Smooth muscle cell (in vitro differentiated cells): ENCODE results near the gene SH2D6. TPM values are rescaled to one million over a fixed set of nuclear protein-coding genes. Genes with fewer than 3 reads are reported as not detected.
A peak's percentile ranks its signal among the peaks of the same experiment; 100 is the strongest.

Experiments used
- DNase-seq: peaks from one replicate; lab custom pipeline; 2025; ENCODE audit not compliant: unreplicated experiment; lab: John Stamatoyannopoulos, UW
- H2AFZ ChIP-seq: fragments of 200-600 bp; sonication (generic); 2 replicates; pipeline ENCODE4 v1.6.0; 2016; ENCODE audit warnings: antibody characterized with exemption, low read depth, mild to moderate bottlenecking
- H3F3A ChIP-seq: fragments of 200-600 bp; sonication (generic); 2 replicates; pipeline ENCODE4 v1.6.0; 2017; ENCODE audit warnings: antibody characterized with exemption, low read depth
- H3K27ac ChIP-seq: fragments of 200-600 bp; sonication (generic); 2 replicates; pipeline ENCODE4 v1.5.1; 2016; ENCODE audit warnings: low read depth, mild to moderate bottlenecking
- H3K27me3 ChIP-seq: fragments of 200-600 bp; sonication (generic); 2 replicates; pipeline ENCODE4 v1.6.1; 2016; ENCODE audit warnings: low read depth, mild to moderate bottlenecking
- H3K36me3 ChIP-seq: fragments of 200-600 bp; sonication (generic); 2 replicates; pipeline ENCODE4 v1.5.1; 2016; ENCODE audit warnings: low read depth
- H3K4me1 ChIP-seq: fragments of 200-600 bp; sonication (generic); 2 replicates; pipeline ENCODE4 v1.5.1; 2016; ENCODE audit warnings: low read depth
- H3K4me2 ChIP-seq: fragments of 200-600 bp; sonication (generic); 2 replicates; pipeline ENCODE4 v1.6.0; 2016; ENCODE audit warnings: mild to moderate bottlenecking
- H3K4me3 ChIP-seq: fragments of 200-600 bp; sonication (generic); 2 replicates; pipeline ENCODE4 v1.5.1; 2016; ENCODE audit warnings: mild to moderate bottlenecking
- H3K79me2 ChIP-seq: fragments of 200-600 bp; sonication (generic); 2 replicates; pipeline ENCODE4 v1.6.0; 2016; ENCODE audit warnings: low read depth, mild to moderate bottlenecking
- H3K9ac ChIP-seq: fragments of 200-600 bp; sonication (generic); 2 replicates; pipeline ENCODE4 v1.6.0; 2016; ENCODE audit warnings: low read depth
- H3K9me3 ChIP-seq: fragments of 200-600 bp; sonication (generic); replicated peaks from 2 replicates; pipeline ENCODE4 v1.5.1; 2016; ENCODE audit warnings: low read depth
- H4K20me1 ChIP-seq: fragments of 200-600 bp; sonication (generic); 2 replicates; pipeline ENCODE4 v1.6.0; 2016; ENCODE audit warnings: low read depth
- WGBS: methylation state at CpG from one replicate; pipeline ENCODE4 v1.1.7; 2016; ENCODE audit warnings: low lambda C conversion rate; 5-methylcytosine and 5-hydroxymethylcytosine counted together
- polyA plus RNA-seq: library from polyadenylated mRNA; unstranded; fragments of >200 nt; fragmentation: Nextera tagmentation; extraction: Ambion mirVana; gene quantifications from 2 replicates; pipeline ENCODE4 v1.2.1, GENCODE V29; 2016
- total RNA-seq: library from RNA; depleted of rRNA; stranded (reverse); fragments of >200 nt; gene quantifications from 2 replicates; pipeline ENCODE4 v1.2.3, GENCODE V29; 2014
- TF ChIP-seq, protein P1 (sequence below): fragments of 200-600 bp; sonication (generic); IDR thresholded peaks from 2 replicates; pipeline ENCODE4 v1.5.1; 2017; ENCODE audit warnings: borderline replicate concordance, mild to moderate bottlenecking, antibody characterized with exemption; ENCODE audit not compliant: insufficient read depth, poor library complexity, severe bottlenecking

The SH2D6 gene
- total and polyA plus RNA-seq, 2 experiments from 2014 or later = not detected

DNA sequence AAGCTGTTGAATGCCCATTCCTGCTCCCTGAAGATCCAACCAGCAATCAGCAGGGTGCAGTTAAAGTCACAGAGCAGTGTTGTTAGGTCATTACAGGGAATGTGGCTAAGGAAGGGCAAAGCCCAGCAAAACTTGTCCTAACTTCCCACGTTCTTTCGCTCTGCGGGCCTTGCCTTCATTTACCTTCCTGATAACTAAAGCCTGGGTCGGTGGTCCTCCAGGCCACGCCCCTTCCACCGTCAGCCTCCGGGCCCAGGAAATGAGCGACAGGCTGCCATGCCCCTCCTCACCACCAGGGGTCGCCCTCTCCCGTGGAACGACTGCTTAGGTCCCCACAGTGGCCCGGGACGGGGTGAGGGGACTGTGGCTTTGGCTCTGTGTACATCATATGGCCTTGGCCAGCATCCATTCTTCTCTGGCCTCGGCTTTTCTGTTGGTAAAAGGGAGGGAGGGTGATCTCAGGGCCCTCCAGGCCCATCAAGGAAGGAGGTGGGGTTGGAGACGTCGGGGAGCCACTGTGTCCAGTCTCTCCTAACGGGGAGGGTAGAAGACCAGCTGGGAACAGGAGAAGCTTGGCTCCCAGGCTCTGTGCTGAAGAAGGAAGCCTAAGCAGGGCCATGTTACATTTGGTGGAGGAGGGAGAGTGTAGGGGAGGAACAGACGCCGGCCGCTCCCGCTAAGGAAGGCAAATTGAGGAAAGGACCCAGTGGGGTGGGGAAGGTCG, 2.2 kb downstream of the SH2D6 start:
- Histone ChIP-seq H3K9ac (peak overlapping the region; percentile 16), H3K79me2 (no peaks in the 10 kb centered on the region), H2AFZ (peak overlapping the region; percentile 81), H4K20me1 (no peaks in the 10 kb centered on the region), H3K4me3 (peak overlapping the region; percentile 17), H3K27me3 (no peaks in the 10 kb centered on the region), H3K9me3 (no peaks in the 10 kb centered on the region), H3K36me3 (no peaks in the 10 kb centered on the region), H3K4me1 (peaks cover 10% of the 10 kb centered on the region), H3K27ac (peak overlapping the region; percentile 59), H3K4me2 (peak overlapping the region; percentile 78), H3F3A (peaks cover 3% of the 10 kb centered on the region)
- TF ChIP-seq, protein P1, sequence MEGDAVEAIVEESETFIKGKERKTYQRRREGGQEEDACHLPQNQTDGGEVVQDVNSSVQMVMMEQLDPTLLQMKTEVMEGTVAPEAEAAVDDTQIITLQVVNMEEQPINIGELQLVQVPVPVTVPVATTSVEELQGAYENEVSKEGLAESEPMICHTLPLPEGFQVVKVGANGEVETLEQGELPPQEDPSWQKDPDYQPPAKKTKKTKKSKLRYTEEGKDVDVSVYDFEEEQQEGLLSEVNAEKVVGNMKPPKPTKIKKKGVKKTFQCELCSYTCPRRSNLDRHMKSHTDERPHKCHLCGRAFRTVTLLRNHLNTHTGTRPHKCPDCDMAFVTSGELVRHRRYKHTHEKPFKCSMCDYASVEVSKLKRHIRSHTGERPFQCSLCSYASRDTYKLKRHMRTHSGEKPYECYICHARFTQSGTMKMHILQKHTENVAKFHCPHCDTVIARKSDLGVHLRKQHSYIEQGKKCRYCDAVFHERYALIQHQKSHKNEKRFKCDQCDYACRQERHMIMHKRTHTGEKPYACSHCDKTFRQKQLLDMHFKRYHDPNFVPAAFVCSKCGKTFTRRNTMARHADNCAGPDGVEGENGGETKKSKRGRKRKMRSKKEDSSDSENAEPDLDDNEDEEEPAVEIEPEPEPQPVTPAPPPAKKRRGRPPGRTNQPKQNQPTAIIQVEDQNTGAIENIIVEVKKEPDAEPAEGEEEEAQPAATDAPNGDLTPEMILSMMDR = peak; percentile 100
- 25% methylated on average over 22 of the region's 22 CpGs for WGBS
- DNase-seq = peak; percentile 79

DNA sequence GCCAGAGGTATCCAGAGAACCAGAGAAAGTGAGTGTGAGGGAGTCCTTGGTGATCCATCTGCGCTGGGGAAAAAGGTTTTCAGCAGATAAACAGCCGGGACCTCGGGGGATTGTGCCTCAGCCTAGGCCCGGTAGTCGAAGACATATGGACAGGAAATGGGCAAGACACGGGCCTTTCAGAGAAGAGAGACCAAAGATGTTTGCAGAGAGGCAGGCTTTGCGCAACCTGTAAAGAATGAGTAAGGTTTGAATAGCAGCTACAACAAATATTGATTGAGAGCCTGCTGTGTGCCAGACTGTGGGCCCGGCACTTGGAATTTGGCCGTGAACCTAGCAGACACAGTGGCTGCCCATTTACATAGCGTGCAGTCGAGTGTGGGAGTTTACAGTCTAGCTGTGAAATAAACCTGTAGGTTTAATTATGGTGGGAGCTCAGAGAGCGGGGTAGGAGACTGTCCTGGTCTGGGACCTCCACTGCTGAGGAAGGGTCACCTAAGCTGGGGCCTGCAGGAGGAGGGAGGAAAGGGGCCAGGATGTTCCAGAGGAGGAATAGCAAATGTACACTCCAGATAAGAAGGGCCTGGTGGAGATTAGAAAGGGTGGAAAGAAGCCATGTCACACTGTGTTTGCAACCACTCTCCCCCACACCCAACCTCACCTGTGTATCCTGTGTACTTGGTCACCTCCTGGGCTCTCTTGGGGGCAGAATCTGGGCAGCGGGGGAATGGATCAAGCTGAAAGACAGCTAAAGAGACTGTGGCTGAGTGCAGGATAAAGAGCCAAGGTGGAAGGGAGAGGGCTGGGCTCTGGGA, 3.0 kb downstream of the SH2D6 start:
- Histone ChIP-seq H2AFZ (peak overlapping the region; percentile 81), H4K20me1 (no peaks in the 10 kb centered on the region), H3K9me3 (no peaks in the 10 kb centered on the region), H3K4me1 (peaks cover 10% of the 10 kb centered on the region), H3K27ac (peak overlapping the region; percentile 50), H3K36me3 (no peaks in the 10 kb centered on the region), H3K4me3 (no peak overlapping the region), H3K27me3 (no peaks in the 10 kb centered on the region), H3K79me2 (no peaks in the 10 kb centered on the region), H3K9ac (peak overlapping the region; percentile 16), H3K4me2 (peak overlapping the region; percentile 78), H3F3A (peaks cover 3% of the 10 kb centered on the region)
- no peak for DNase-seq
- TF ChIP-seq, protein P1 = no peak
- WGBS = 57% methylated on average over 13 of the region's 13 CpGs

DNA sequence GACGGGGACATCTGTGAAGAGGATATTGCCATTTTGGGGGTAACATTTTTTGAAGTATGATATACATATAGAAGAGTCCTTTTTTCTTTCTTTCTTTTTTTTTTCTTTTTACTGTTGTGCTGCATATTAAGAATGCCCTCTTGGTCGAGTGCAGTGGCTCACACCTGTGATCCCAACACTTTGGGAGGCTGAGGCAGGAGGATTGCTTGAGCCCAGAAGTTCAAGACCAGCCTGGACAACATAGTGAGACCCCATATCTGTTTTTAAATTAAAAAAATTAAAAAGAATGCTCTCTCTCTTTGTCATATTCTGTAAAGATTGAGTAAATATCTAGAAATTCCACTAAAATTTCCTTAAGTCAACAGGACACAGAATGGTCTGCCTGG, 3.6 kb downstream of the SH2D6 start:
- Histone ChIP-seq H3K27ac (no peak overlapping the region), H3K27me3 (no peaks in the 10 kb centered on the region), H3K4me2 (no peak overlapping the region), H2AFZ (no peak overlapping the region), H3K79me2 (no peaks in the 10 kb centered on the region), H3K4me1 (peaks cover 10% of the 10 kb centered on the region), H3K36me3 (no peaks in the 10 kb centered on the region), H3K4me3 (no peak overlapping the region), H4K20me1 (no peaks in the 10 kb centered on the region), H3F3A (peaks cover 3% of the 10 kb centered on the region), H3K9me3 (no peaks in the 10 kb centered on the region), H3K9ac (no peak overlapping the region)
- TF ChIP-seq, protein P1 = no peak
- WGBS = 93% methylated on average over 2 of the region's 2 CpGs
- no peak for DNase-seq
